EH (cell line): ENCODE data around the gene OBP2A.

Source experiments
- DNase-seq: peaks from one replicate; pipeline ENCODE4 v3.0.0-alpha.2; 2015; ENCODE audit warnings: low read depth

The OBP2A gene

DNA sequence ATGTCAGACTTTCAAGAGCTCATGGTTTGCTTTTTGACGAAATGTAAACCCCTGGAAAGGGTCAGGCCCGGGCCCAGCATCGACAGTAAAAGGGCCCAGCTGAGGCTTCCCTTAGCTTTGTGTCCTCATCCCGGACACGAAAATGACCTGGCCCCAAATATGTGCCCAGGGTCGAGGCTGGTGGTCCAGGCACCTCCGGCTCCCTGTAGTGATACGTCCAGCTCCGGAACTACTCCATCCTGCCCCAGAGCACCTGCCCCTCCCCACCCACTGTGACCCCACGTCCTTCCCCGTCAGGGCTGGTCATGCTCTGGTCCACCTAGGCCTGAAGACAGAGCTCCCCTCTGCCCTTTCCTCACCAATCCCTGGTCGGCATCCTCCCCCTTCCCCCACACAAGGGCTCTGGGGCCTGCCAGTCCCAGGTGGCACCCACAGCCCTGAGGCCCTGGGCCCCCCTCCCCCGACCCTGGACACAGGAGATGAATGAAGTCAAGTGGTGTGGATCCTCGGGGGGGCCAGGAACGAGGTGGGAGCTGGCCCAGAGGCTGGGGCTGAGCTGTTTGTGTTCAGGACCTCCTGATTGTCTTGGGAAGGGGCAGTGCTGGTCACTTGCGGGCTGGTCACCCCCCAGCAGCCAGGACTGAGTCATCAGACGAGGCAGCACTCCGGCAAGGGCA is 6.2 kb downstream of the OBP2A start:
- no peak for DNase-seq

DNA sequence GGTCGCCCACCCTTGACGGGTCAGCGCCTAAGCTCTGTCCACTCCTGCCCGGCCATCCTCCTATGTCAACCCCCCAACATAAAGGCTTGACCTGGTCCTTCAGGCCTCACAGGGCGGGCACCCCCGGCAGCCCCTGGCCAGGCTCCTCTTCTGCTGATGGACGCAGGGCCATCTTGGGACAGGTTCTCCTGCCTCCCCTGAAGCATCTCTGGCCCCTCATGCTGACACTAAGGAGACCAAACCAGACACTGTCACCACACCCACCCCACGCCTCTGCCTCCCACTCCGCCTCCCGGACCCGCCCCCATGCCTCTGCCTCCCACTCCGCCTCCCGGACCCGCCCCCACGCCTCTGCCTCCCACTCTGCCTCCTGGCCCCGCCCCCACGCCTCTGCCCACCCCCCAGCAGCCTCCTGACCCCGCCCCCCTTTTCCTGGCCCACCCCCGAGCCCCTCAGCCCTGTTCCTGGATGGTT is 6.8 kb downstream of the OBP2A start:
- no peak for DNase-seq

GRCh38 chr9:135554718-135555117 is 8.8 kb downstream of the OBP2A start:
- no peak for DNase-seq

- no peak for DNase-seq
Observed at GRCh38 chr9:135555203-135555602, 9.3 kb downstream of the OBP2A start.

GRCh38 chr9:135555910-135556309 is 10.0 kb downstream of the OBP2A start:
- no peak for DNase-seq

DNA sequence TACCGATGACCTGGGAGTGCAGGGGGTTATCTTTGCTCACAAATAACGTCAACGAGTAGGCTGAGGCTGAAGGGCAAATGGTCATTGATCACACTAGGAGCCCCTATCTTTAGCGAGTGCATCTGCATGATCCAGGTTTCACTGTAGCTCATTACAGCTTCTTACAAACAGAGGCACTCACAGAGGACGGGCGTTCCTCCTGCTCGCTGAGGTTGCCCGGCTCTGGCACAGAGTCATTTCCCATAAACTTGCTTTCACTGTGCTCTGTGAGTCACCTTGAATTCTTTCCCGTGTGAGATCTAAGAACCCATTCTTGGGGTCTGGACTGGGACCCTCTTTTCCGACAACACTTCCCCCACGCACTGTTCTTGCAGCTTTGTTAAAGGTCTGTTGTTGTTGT is 13.7 kb downstream of the OBP2A start:
- DNase-seq: no peak

- no peak for DNase-seq
Observed at GRCh38 chr9:135561391-135562234, 15.7 kb downstream of the OBP2A start, which contains the start of gene PAEP. Gene PAEP, plus strand, starts transcription at chr9:135561756.

GRCh38 chr9:135562235-135562745 is 16.4 kb downstream of the OBP2A start:
- no peak for DNase-seq

DNA sequence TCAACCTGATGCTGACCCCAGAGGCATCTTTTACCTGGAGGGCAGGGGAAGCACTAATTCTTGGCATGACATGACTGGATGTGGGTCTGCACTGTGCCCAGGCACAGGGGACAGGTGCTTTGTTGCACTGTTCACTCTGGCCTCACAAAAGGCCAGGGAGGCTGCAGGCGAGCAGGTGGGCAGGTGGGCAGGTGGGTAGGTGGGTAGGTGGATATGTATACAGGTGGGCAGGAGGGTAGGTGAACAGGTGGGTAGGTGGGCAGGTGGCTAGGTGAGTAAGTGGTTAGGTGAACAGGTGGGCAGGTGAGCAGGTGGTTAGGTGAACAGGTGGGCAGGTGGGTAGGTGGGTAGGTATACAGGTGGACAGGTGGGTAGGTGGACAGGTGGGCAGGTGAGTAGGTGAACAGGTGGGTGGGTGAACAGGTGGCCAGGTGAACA is 17.1 kb downstream of the OBP2A start:
- no peak for DNase-seq

DNA sequence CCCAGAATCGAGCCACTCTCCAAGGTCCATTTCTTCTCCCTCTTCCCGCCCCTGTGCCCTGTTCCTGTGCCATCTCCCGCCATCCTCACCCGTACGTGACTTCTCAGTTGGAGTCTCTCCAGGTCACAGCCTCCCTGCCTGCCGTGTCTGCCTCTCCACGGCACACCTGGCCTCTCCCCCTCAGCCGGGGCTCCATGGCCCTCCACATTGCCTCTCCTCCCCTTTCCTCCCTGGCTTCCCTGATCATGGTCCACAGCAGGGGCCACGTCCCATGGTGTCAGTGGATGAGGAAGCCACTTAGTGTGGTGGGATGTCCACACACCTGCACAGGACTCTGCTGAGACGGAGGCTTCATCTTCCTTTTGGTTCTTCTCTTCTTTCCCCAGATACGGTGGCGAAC is 17.9 kb downstream of the OBP2A start:
- no peak for DNase-seq

- no peak for DNase-seq
Observed at GRCh38 chr9:135565141-135565628, 19.3 kb downstream of the OBP2A start.

GRCh38 chr9:135565636-135566035 is 19.7 kb downstream of the OBP2A start:
- DNase-seq: no peak

DNA sequence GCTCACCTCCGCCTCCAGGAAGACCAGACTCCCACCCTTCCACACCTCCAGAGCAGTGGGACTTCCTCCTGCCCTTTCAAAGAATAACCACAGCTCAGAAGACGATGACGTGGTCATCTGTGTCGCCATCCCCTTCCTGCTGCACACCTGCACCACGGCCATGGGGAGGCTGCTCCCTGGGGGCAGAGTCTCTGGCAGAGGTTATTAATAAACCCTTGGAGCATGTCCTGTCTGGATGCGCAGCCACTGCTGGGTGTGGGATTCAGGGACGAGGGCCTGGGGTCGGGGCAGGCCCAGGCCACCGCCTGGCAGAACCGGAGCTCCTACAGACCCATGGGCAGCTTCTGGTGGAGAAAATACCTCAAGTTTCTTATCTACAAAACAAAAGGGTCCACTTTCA is 20.6 kb downstream of the OBP2A start:
- no peak for DNase-seq

- DNase-seq: no peak
Observed at GRCh38 chr9:135567311-135567710, 21.4 kb downstream of the OBP2A start.

- no peak for DNase-seq
Observed at GRCh38 chr9:135568026-135568425, 22.1 kb downstream of the OBP2A start.

GRCh38 chr9:135570456-135570855 is 24.5 kb downstream of the OBP2A start:
- no peak for DNase-seq

DNA sequence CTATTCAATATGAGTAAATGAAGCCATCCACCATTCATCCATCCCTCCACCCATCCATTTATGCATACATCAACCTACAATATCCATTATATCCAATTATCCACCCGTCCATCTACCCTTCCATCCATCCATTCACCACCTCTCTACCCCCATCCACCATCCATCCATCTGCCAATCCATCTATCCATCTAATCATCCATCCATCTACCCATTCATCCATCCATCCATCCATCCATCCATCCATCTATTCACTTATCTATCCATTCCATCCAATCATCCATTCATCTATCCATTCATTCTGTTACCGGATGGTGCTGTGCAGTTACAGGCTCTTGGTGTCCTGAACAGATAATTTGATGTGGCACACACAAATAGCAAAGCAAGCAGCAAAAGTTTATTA is 26.3 kb downstream of the OBP2A start:
- no peak for DNase-seq

GRCh38 chr9:135573124-135573523 is 27.2 kb downstream of the OBP2A start:
- DNase-seq: no peak

- DNase-seq: no peak
Observed at GRCh38 chr9:135574331-135574730, 28.4 kb downstream of the OBP2A start.

- DNase-seq: no peak
Observed at GRCh38 chr9:135574943-135575342, 29.0 kb downstream of the OBP2A start.

DNA sequence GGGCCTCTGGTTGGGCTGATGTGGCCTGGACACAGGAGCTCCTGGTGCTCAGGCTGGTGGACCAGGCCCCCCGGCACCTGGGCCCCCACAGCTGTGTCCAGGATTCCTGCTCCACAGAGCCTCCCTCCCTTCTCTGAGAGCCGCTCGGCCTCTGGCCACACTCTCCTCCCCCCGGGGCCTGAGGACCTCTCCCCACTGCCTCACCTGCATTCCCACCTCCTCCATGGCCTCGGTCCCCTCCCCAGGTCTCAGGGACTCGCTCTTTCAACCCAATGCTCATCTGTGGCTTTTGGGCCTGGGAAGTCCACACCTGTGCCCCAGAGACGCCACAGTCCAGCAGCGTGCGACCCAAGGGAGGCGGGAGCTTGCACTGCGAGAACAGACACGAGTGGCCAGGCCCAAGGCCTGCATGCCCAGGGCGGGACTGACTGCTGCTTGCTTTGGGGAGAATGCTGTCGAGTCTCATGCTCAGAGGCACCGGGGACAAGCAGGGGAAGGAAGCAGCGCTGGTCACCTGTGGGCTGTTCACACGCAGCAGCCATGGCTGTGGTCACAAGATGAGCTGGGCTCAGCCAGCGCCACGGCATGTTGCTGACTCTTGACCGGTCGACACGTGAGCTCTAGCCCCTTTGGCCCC is 30.2 kb downstream of the OBP2A start:
- DNase-seq: no peak

GRCh38 chr9:135577256-135577655 is 31.3 kb downstream of the OBP2A start:
- DNase-seq: no peak
